Erythroblast (primary cell): ENCODE measurements around the gene NGFR.

Experiments
- GATA1 ChIP-seq: IDR thresholded peaks from 2 replicates; pipeline ENCODE4 v1.6.1; 2011; ENCODE audit warnings: low read depth, mild to moderate bottlenecking, control low read depth, low read length, moderate library complexity
- POLR2A ChIP-seq: IDR thresholded peaks from 2 replicates; pipeline ENCODE4 v1.6.1; 2011; ENCODE audit warnings: mild to moderate bottlenecking, low read length

- TF ChIP-seq POLR2A (no peak), GATA1 (no peak)
Observed at GRCh38 chr17:49460401-49460800, 34.7 kb upstream of the NGFR start.
